ENCODE results near the gene IL12RB1. TPM values are rescaled to one million over a fixed set of nuclear protein-coding genes. Genes with fewer than 3 reads are reported as not detected.

Gene IL12RB1
- 1 to 10 TPM in 1 of 4 donors, under 1 TPM in 1, not detected in 2; 0.93 to 1.1 TPM for total RNA-seq

GRCh38 chr19:18086590-18087138, at the start of gene IL12RB1:
Gene IL12RB1, minus strand, starts transcription at chr19:18086934. Its CDS starts 111 bp downstream, at chr19:18086823.
- no peaks in the 10 kb centered on the region for H3K36me3 ChIP-seq
- TF ChIP-seq CTCF (IDR thresholded peaks at IDR 0.05) (no peak), POLR2A (IDR thresholded peaks at IDR 0.05) (no peak)
- no peaks in the 10 kb centered on the region for H3K9me3 ChIP-seq
- no peak within 1 kb of the TSS for H3K27ac ChIP-seq
- no peak for DNase-seq
- 51 to 58% methylated on average over 12 of the region's 12 CpGs for WGBS, 2 donors
- no peaks in the 10 kb centered on the region for H3K4me1 ChIP-seq
- intact Hi-C loops (cut with DNase I) = no loop called here
- no peak within 1 kb of the TSS for H3K4me3 ChIP-seq (replicated peaks in 1 of 3)
- no peaks in the 10 kb centered on the region for H3K27me3 ChIP-seq

GRCh38 chr19:18135712-18136584, 49.2 kb upstream of the IL12RB1 start:
- no peaks in the 10 kb centered on the region for H3K27me3 ChIP-seq
- peaks cover 3 to 19% of the 10 kb centered on the region in 2 donors for H3K36me3 ChIP-seq
- no peak overlapping the region for H3K27ac ChIP-seq
- H3K4me1 ChIP-seq = no peaks in the 10 kb centered on the region
- TF ChIP-seq POLR2A (IDR thresholded peaks at IDR 0.05) (no peak), CTCF (IDR thresholded peaks at IDR 0.05) (no peak)
- H3K4me3 ChIP-seq (replicated peaks in 1 of 3) = no peak overlapping the region
- H3K9me3 ChIP-seq = no peaks in the 10 kb centered on the region
- 96 to 98% methylated on average over 18 of the region's 18 CpGs for WGBS, 2 donors
- intact Hi-C loops (cut with DNase I) = no loop called here
- DNase-seq = no peak

- WGBS, 2 donors = 84 to 86% methylated on average over 25 to 30 of the region's 31 CpGs
- TF ChIP-seq CTCF (IDR thresholded peaks at IDR 0.05) (no peak), POLR2A (IDR thresholded peaks at IDR 0.05) (no peak)
- Histone ChIP-seq H3K27me3 (no peaks in the 10 kb centered on the region), H3K27ac (no peak overlapping the region), H3K9me3 (no peaks in the 10 kb centered on the region), H3K4me1 (no peaks in the 10 kb centered on the region), H3K4me3 (replicated peaks in 1 of 3) (no peak overlapping the region), H3K36me3 (peaks cover 0 to 15% of the 10 kb centered on the region in 2 donors)
- intact Hi-C loops (cut with DNase I) = no loop called here
- DNase-seq = no peak
These were observed 45.3 kb upstream of the IL12RB1 start for GRCh38 chr19:18131841-18132596.

- Histone ChIP-seq H3K36me3 (peaks cover 0 to 15% of the 10 kb centered on the region in 2 donors), H3K27ac (no peak overlapping the region), H3K9me3 (no peaks in the 10 kb centered on the region), H3K27me3 (no peaks in the 10 kb centered on the region), H3K4me1 (no peaks in the 10 kb centered on the region), H3K4me3 (replicated peaks in 1 of 3) (no peak overlapping the region)
- intact Hi-C loops (cut with DNase I) = no loop called here
- no peak for TF ChIP-seq CTCF (IDR thresholded peaks at IDR 0.05)
- TF ChIP-seq POLR2A (IDR thresholded peaks at IDR 0.05) = no peak
- 95 to 96% methylated on average over 10 to 21 of the region's 21 CpGs for WGBS, 2 donors
- no peak for DNase-seq
These were observed 43.9 kb upstream of the IL12RB1 start for GRCh38 chr19:18130523-18131242.

Measured in thyroid gland (tissue), 4 donors.